IgD-negative memory B cell (primary cell): ENCODE results near the gene CBLB. TPM values are rescaled to one million over a fixed set of nuclear protein-coding genes. Genes with fewer than 3 reads are reported as not detected.
A peak's percentile ranks its signal among the peaks of the same experiment; 100 is the strongest.

ENCODE experiments used
- H3K27ac Mint-ChIP-seq, 3 donors: one replicate each; pipeline ENCODE4 v1.8.0; 2020 to 2022; ENCODE audit warnings: mild to moderate bottlenecking in 3 of 3, mixed read lengths in 3 of 3, moderate library complexity in 1 of 3
- H3K27me3 Mint-ChIP-seq: one replicate; pipeline ENCODE4 v1.8.0; 2021; ENCODE audit warnings: mixed read lengths
- H3K36me3 Mint-ChIP-seq: one replicate; pipeline ENCODE4 v1.8.0; 2020; ENCODE audit warnings: mild to moderate bottlenecking, mixed read lengths
- H3K4me1 Mint-ChIP-seq, 3 donors: one replicate each; pipeline ENCODE4 v1.8.0; 2020 to 2022; ENCODE audit warnings: mixed read lengths in 3 of 3, mild to moderate bottlenecking in 1 of 3
- H3K4me3 Mint-ChIP-seq, 4 donors: one replicate each; pipeline ENCODE4 v1.8.0; 2020 to 2022; ENCODE audit warnings: mild to moderate bottlenecking in 4 of 4, mixed read lengths in 4 of 4, moderate library complexity in 3 of 4
- H3K9me3 Mint-ChIP-seq, 3 donors: one replicate each; pipeline ENCODE4 v1.8.0; 2020 to 2021; ENCODE audit warnings: mixed read lengths in 3 of 3, mild to moderate bottlenecking in 1 of 3
- polyA plus RNA-seq: library from polyadenylated mRNA; unstranded; fragments of 300-500 nt; fragmentation: Illumina TruSeq; gene quantifications from one replicate; pipeline ENCODE4 v1.2.3, GENCODE V29; 2021

Gene CBLB
- 16.0 TPM for polyA plus RNA-seq

- Mint-ChIP-seq H3K36me3 (peaks cover 3% of the 10 kb centered on the region), H3K27me3 (no peaks in the 10 kb centered on the region), H3K27ac (peak within 1 kb of the TSS; percentile 88 to 99 (median 96)), H3K4me3 (peak within 1 kb of the TSS; percentile 97 to 100 (median 98)), H3K9me3 (no peaks in the 10 kb centered on the region), H3K4me1 (peaks cover 27 to 37% (median 32%) of the 10 kb centered on the region in 3 donors)
Measured at GRCh38 chr3:105868742-105869530, at the start of gene CBLB. Gene CBLB (minus strand): TSS chr3:105869012. CDS start chr3:105867577, 1,435 bp downstream.

- Mint-ChIP-seq H3K27me3 (no peaks in the 10 kb centered on the region), H3K4me3 (no peak overlapping the region), H3K27ac (no peak overlapping the region), H3K36me3 (peaks cover 8% of the 10 kb centered on the region), H3K4me1 (no peaks in the 10 kb centered on the region), H3K9me3 (peaks cover 6 to 11% (median 7%) of the 10 kb centered on the region in 3 donors)
Measured at GRCh38 chr3:105916767-105917166, 48.0 kb upstream of the CBLB start.

- Mint-ChIP-seq H3K27me3 (no peaks in the 10 kb centered on the region), H3K9me3 (peaks cover 6 to 7% (median 6%) of the 10 kb centered on the region in 3 donors), H3K4me3 (no peak overlapping the region), H3K36me3 (peaks cover 8% of the 10 kb centered on the region), H3K27ac (no peak overlapping the region), H3K4me1 (no peaks in the 10 kb centered on the region)
Measured at GRCh38 chr3:105915524-105915923, 46.7 kb upstream of the CBLB start.

- Mint-ChIP-seq H3K4me3 (no peak overlapping the region), H3K27ac (no peak overlapping the region)
Measured at GRCh38 chr3:105913616-105914015, 44.8 kb upstream of the CBLB start.

GRCh38 chr3:105912891-105913290 lies 44.1 kb upstream of the CBLB start:
- Mint-ChIP-seq H3K27ac (no peak overlapping the region), H3K4me3 (no peak overlapping the region), H3K27me3 (no peaks in the 10 kb centered on the region), H3K9me3 (peaks cover 5 to 7% (median 5%) of the 10 kb centered on the region in 3 donors), H3K4me1 (peaks cover 1% of the 10 kb centered on the region in 3 donors), H3K36me3 (peaks cover 8% of the 10 kb centered on the region)

More at GRCh38 chr3:105913616-105914015, 44.8 kb upstream of the CBLB start:
- H3K9me3 Mint-ChIP-seq: peaks cover 5 to 7% (median 5%) of the 10 kb centered on the region in 3 donors
- peaks cover 8% of the 10 kb centered on the region for H3K36me3 Mint-ChIP-seq
- no peaks in the 10 kb centered on the region for H3K27me3 Mint-ChIP-seq
- H3K4me1 Mint-ChIP-seq: no peaks in the 10 kb centered on the region

- peaks cover 6% of the 10 kb centered on the region for H3K36me3 Mint-ChIP-seq
- peaks cover 3 to 7% (median 5%) of the 10 kb centered on the region in 3 donors for H3K9me3 Mint-ChIP-seq
- H3K27ac Mint-ChIP-seq: no peak overlapping the region
- H3K27me3 Mint-ChIP-seq: no peaks in the 10 kb centered on the region
- no peak overlapping the region for H3K4me3 Mint-ChIP-seq
- peaks cover 4 to 6% (median 6%) of the 10 kb centered on the region in 3 donors for H3K4me1 Mint-ChIP-seq
Measured at GRCh38 chr3:105911496-105911895, 42.7 kb upstream of the CBLB start.

- H3K4me3 Mint-ChIP-seq: no peak overlapping the region
- no peaks in the 10 kb centered on the region for H3K9me3 Mint-ChIP-seq
- H3K36me3 Mint-ChIP-seq: no peaks in the 10 kb centered on the region
- no peak overlapping the region for H3K27ac Mint-ChIP-seq
- no peaks in the 10 kb centered on the region for H3K27me3 Mint-ChIP-seq
- H3K4me1 Mint-ChIP-seq: peaks cover 4 to 6% (median 6%) of the 10 kb centered on the region in 3 donors
Measured at GRCh38 chr3:105907777-105908176, 39.0 kb upstream of the CBLB start.

- Mint-ChIP-seq H3K36me3 (no peaks in the 10 kb centered on the region), H3K9me3 (no peaks in the 10 kb centered on the region), H3K4me1 (peaks cover 4 to 6% (median 6%) of the 10 kb centered on the region in 3 donors), H3K4me3 (no peak overlapping the region), H3K27me3 (no peaks in the 10 kb centered on the region), H3K27ac (no peak overlapping the region)
Measured at GRCh38 chr3:105906836-105907235, 38.0 kb upstream of the CBLB start.

- no peaks in the 10 kb centered on the region for H3K9me3 Mint-ChIP-seq
- H3K27me3 Mint-ChIP-seq: no peaks in the 10 kb centered on the region
- peaks cover 4 to 6% (median 6%) of the 10 kb centered on the region in 3 donors for H3K4me1 Mint-ChIP-seq
- H3K27ac Mint-ChIP-seq: no peak overlapping the region
- no peaks in the 10 kb centered on the region for H3K36me3 Mint-ChIP-seq
- no peak overlapping the region for H3K4me3 Mint-ChIP-seq
Measured at GRCh38 chr3:105906345-105906744, 37.5 kb upstream of the CBLB start.

- no peak overlapping the region for H3K4me3 Mint-ChIP-seq
- H3K27me3 Mint-ChIP-seq: no peaks in the 10 kb centered on the region
- H3K4me1 Mint-ChIP-seq: peaks cover 4 to 6% (median 6%) of the 10 kb centered on the region in 3 donors
- H3K9me3 Mint-ChIP-seq: no peaks in the 10 kb centered on the region
- H3K27ac Mint-ChIP-seq: no peak overlapping the region
- no peaks in the 10 kb centered on the region for H3K36me3 Mint-ChIP-seq
Measured at GRCh38 chr3:105905328-105905727, 36.5 kb upstream of the CBLB start.

- Mint-ChIP-seq H3K36me3 (no peaks in the 10 kb centered on the region), H3K27me3 (no peaks in the 10 kb centered on the region), H3K4me3 (no peak overlapping the region), H3K27ac (no peak overlapping the region), H3K4me1 (peaks cover 4 to 6% (median 6%) of the 10 kb centered on the region in 3 donors), H3K9me3 (no peaks in the 10 kb centered on the region)
Measured at GRCh38 chr3:105904678-105905284, 36.0 kb upstream of the CBLB start.

- H3K27ac Mint-ChIP-seq: no peak overlapping the region
- peaks cover 4 to 6% (median 6%) of the 10 kb centered on the region in 3 donors for H3K4me1 Mint-ChIP-seq
Measured at GRCh38 chr3:105904251-105904650, 35.4 kb upstream of the CBLB start.

GRCh38 chr3:105899516-105899915 lies 30.7 kb upstream of the CBLB start:
- no peak overlapping the region for H3K4me3 Mint-ChIP-seq

More at GRCh38 chr3:105904251-105904650, 35.4 kb upstream of the CBLB start:
- Mint-ChIP-seq H3K36me3 (no peaks in the 10 kb centered on the region), H3K27me3 (no peaks in the 10 kb centered on the region), H3K9me3 (no peaks in the 10 kb centered on the region), H3K4me3 (no peak overlapping the region)

GRCh38 chr3:105891101-105891500 lies 22.3 kb upstream of the CBLB start:
- H3K4me3 Mint-ChIP-seq: no peak overlapping the region
- no peaks in the 10 kb centered on the region for H3K36me3 Mint-ChIP-seq

More at GRCh38 chr3:105899516-105899915, 30.7 kb upstream of the CBLB start:
- Mint-ChIP-seq H3K36me3 (no peaks in the 10 kb centered on the region), H3K9me3 (no peaks in the 10 kb centered on the region), H3K27me3 (no peaks in the 10 kb centered on the region), H3K27ac (no peak overlapping the region), H3K4me1 (peaks cover 0 to 2% (median 0%) of the 10 kb centered on the region in 3 donors)

More at GRCh38 chr3:105891101-105891500, 22.3 kb upstream of the CBLB start:
- Mint-ChIP-seq H3K27me3 (no peaks in the 10 kb centered on the region), H3K27ac (no peak overlapping the region), H3K9me3 (no peaks in the 10 kb centered on the region), H3K4me1 (no peaks in the 10 kb centered on the region)
